HG03354 (cell line): ENCODE data around the gene SCD5.
A peak's percentile ranks its signal among the peaks of the same experiment; 100 is the strongest.
"Not testable (repeated sequence)": the region's sequence is repeated elsewhere in the genome, so short reads cannot be mapped to it uniquely, and the experiment has no call there.

Experiments used
- ATAC-seq: cut with Tn5 transposase; IDR thresholded peaks from one replicate; pipeline ENCODE4 v1.9.1; 2021; ENCODE audit warnings: mild to moderate bottlenecking; ENCODE audit not compliant: unreplicated experiment, poor library complexity, severe bottlenecking

SCD5 gene

GRCh38 chr4:82798168-82799005, at the start of gene SCD5:
Gene SCD5 (minus strand): TSS chr4:82798796. CDS start chr4:82798537, 259 bp downstream.
- peak; percentile 77 for ATAC-seq

DNA sequence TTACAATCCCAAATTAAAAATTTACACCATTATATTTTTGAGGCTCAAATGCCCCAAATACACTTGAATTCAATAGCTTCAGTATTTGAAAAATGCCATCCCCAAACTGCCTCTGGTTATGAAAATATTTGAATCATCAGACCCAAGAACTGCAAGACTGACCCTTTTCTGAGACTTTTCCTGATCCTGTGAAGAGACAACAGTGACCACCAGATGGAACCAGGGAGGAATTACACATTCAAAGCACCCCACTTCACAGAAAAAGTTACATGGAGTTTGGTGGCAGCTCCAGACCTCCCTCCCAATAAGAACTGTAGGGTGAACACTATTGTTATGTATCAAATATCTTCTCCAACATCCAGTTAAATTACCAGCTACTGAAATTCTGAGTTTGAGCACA, 44.0 kb upstream of the SCD5 start:
- ATAC-seq: no peak

GRCh38 chr4:82839624-82840023, 41.0 kb upstream of the SCD5 start:
- no peak for ATAC-seq

GRCh38 chr4:82833696-82834313, 35.2 kb upstream of the SCD5 start:
- no peak for ATAC-seq

GRCh38 chr4:82833060-82833459, 34.5 kb upstream of the SCD5 start:
- not testable (repeated sequence) for ATAC-seq

GRCh38 chr4:82825425-82825824, 26.8 kb upstream of the SCD5 start:
- no peak for ATAC-seq

DNA sequence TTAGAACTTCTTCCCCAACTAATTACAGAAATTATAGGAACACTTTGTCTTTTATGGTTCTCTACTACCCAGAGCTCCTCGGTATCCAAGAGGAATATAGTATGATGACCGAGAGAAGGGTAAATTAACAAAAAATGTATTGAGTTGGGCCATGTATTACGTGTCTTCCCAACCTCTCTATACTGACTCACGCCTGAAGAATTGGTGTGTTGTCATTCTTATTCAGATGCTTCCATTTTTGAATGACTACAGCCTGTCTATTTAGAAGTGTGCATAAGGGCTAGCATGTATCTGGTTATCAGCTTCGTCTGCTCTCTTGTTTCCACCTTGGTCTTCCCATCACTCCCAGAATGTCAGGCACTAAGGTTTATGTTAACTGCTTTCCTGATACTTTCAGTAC, 24.5 kb upstream of the SCD5 start:
- ATAC-seq: no peak

- no peak for ATAC-seq
Observed at GRCh38 chr4:82820689-82821088, 22.1 kb upstream of the SCD5 start.

GRCh38 chr4:82818664-82819662, 20.4 kb upstream of the SCD5 start:
- ATAC-seq: peak; percentile 84

DNA sequence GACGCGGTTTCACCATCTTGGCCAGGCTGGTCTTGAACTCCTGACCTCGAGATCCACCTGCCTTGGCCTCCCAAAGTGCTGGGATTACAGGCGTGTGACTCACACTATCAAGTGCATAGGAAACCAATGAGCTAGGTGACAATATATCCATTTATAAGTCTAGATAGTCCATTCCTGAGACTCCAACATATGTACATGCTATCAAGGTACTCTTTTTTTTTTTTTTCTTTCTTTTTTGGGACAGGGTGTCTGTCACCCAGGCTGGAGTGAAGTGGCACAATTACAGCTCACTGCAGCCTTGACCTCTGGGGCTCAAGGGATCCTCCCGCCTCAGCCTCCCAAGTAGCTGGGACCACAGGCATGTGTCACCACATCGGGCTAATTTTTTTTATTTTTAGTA, 18.3 kb upstream of the SCD5 start:
- ATAC-seq: not testable (repeated sequence)

- no peak for ATAC-seq
Observed at GRCh38 chr4:82814034-82814433, 15.4 kb upstream of the SCD5 start.

GRCh38 chr4:82811838-82812341, 13.3 kb upstream of the SCD5 start:
- ATAC-seq: no peak

GRCh38 chr4:82811392-82811791, 12.8 kb upstream of the SCD5 start:
- ATAC-seq: no peak

DNA sequence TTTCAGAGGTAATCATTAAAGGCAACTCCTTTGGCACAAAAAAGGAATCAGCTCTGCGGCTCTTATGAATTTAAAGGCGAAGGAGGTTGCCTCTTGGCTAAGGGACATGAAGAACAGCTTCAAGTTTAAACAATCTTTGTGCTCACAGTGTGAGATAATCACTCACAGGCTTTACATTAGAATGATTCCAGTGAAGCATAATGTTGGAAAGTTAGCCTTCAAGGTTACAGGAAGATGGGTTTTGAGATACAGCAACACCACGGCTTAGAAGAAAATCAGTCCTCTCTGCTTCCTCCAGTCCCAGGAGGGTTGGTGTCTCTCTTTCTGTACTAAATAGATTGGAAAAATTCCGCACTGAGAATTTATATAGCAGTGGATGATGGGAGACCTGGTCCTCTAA, 11.6 kb upstream of the SCD5 start:
- ATAC-seq: no peak

- ATAC-seq: no peak
Observed at GRCh38 chr4:82809619-82810018, 11.0 kb upstream of the SCD5 start.

GRCh38 chr4:82803746-82804145, 5.2 kb upstream of the SCD5 start:
- ATAC-seq: no peak

GRCh38 chr4:82802911-82803310, 4.3 kb upstream of the SCD5 start:
- no peak for ATAC-seq

DNA sequence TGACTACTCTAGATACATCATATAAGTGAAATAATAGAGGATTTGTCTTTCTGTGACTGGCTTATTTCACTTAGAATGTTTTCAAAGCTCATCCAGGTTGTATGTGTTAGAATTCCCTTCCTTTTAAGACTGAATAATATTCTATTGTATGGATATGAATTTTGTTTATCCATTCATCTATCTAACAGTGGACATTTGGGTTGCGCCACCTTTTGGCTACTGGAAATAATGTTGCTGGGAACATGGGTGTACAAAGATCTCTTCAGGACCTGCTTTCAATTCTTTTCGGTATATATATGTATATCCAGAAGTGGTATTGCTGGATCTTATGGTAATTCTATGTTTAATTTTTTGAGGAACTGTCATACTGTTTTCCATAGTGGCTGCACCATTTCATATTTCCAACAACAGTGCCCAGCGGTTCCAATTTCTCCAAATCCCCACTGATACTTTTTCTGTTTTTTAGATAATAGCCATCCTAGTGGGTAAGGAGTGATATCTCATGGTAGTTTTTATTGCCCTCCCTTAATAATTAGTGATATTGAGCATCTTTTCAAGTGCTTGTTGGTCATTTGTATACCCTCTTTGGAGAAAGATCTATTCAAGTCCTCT, 3.4 kb upstream of the SCD5 start:
- no peak for ATAC-seq

GRCh38 chr4:82799006-82799881, 648 bp upstream of the SCD5 start:
- ATAC-seq: no peak
